HG03097 (cell line): Measurements from ENCODE around the gene CCL4.
A peak's percentile ranks its signal among the peaks of the same experiment; 100 is the strongest.
"Not testable (repeated sequence)": the region's sequence is repeated elsewhere in the genome, so short reads cannot be mapped to it uniquely, and the experiment has no call there.

Source experiments
- ATAC-seq: cut with Tn5 transposase; IDR thresholded peaks from one replicate; pipeline ENCODE4 v1.9.1; 2021; ENCODE audit not compliant: unreplicated experiment, low FRiP score

Gene CCL4

GRCh38 chr17:36103401-36103975 is at the start of gene CCL4:
Gene CCL4 (plus strand): TSS chr17:36103827. CDS start chr17:36103906, 79 bp downstream.
- peak; percentile 63 for ATAC-seq

GRCh38 chr17:36055171-36055570 is 48.5 kb upstream of the CCL4 start:
- ATAC-seq = no peak

GRCh38 chr17:36055921-36056520 is 47.6 kb upstream of the CCL4 start:
- no peak for ATAC-seq

- ATAC-seq = no peak
Measured at GRCh38 chr17:36057911-36058310, 45.7 kb upstream of the CCL4 start.

DNA sequence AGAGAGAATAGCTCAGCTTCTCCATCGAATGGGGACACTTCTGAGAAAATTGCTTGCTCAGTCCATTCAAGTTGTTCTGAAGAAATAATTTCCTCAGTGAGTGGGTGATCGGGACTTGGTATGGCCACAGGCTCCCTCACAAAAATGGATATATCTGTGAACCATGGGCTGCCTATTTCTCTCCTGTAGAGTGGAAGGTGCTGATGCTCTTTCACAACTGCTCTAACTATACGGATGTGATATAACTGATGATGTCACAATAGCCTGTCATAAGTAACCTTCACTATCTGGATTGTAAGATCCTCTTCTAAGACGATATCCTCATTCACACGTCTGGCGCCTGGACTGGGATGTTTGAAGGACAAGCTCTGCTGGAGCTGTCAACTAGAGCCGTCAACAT is 44.2 kb upstream of the CCL4 start:
- ATAC-seq = no peak

DNA sequence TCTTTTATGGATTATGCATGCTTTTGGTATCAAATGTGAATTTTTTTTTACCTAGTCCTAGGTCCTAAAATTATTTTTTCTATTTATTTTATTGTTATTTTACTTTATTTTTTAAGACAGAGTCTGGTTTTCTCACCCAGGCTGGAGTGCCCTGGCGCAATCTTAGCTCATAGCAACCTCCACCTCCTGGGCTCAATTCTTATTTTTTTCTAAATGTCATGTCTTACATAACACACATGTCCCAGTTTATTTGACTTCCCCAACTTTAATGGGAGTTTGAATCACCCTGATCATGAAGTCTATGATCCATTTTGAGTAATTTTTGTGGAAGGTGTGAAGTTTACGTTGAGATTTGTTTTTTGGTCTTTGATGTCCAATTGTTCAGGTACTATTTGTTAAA is 42.8 kb upstream of the CCL4 start:
- ATAC-seq = no peak

GRCh38 chr17:36063786-36064541 is 39.7 kb upstream of the CCL4 start, which contains the start of gene CCL18:
Gene CCL18 (plus strand): TSS chr17:36064272. CDS start chr17:36064343, 71 bp downstream.
- no peak for ATAC-seq

GRCh38 chr17:36066365-36066985 is 37.2 kb upstream of the CCL4 start:
- ATAC-seq = no peak

GRCh38 chr17:36068524-36068923 is 35.1 kb upstream of the CCL4 start:
- ATAC-seq = no peak

- no peak for ATAC-seq
Measured at GRCh38 chr17:36069136-36069535, 34.5 kb upstream of the CCL4 start.

- ATAC-seq = no peak
Measured at GRCh38 chr17:36070427-36070826, 33.2 kb upstream of the CCL4 start.

- no peak for ATAC-seq
Measured at GRCh38 chr17:36071751-36072150, 31.9 kb upstream of the CCL4 start.

GRCh38 chr17:36072431-36073121 is 31.1 kb upstream of the CCL4 start:
- ATAC-seq = no peak

GRCh38 chr17:36074365-36074764 is 29.3 kb upstream of the CCL4 start:
- no peak for ATAC-seq

- peak; percentile 25 for ATAC-seq
Measured at GRCh38 chr17:36081681-36082471, 21.8 kb upstream of the CCL4 start.

DNA sequence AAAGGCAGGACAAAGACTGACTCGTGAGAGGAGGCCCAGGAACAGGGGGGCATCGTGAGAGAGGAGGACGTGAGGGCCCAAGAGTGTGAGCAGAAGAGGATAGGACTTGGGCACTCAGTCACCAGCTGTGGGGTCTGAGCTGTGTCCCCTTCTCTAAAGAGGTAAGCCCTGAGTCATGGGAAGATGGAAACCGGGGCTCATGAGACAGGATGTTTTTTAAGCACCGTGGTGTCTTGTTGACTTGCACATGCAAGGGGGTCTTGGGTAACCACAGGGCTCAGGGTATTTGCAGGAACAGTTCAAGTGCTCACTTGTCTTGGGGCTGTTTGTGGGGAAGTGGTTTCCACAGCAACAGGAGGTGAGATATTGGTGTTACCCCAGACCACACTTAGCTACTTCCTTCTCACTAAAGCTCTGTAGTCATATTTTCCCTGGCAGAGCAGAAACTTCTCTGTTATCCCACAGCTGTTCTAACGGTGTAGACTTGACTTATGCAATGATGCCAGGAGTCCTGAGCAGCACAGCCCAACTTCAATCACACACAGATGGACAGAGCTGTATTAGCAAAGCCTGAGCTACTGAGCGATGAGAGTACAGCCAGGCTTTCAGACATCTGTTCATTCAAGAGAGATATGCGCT is 21.0 kb upstream of the CCL4 start:
- peak; percentile 42 for ATAC-seq

GRCh38 chr17:36083691-36084090 is 19.9 kb upstream of the CCL4 start:
- not testable (repeated sequence) for ATAC-seq

- no peak for ATAC-seq
Measured at GRCh38 chr17:36085765-36086164, 17.9 kb upstream of the CCL4 start.

DNA sequence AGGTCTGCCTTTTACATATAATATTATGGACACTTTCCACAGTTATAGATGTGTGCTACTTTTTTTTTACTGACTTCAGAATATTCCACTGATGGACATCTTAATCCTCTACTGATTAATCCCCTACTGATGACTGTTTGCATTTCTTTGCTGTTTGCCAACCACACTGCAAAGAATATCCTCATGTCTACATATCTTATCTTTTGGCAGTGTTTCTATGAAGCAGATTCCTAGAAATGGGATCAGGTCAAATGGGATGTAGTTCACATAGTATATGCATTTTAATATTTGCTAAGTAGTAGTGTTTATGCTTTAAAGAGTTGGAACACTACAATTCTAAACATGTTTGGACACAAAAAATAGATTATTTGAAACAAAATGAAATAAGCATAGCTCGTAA is 16.8 kb upstream of the CCL4 start:
- ATAC-seq = no peak

DNA sequence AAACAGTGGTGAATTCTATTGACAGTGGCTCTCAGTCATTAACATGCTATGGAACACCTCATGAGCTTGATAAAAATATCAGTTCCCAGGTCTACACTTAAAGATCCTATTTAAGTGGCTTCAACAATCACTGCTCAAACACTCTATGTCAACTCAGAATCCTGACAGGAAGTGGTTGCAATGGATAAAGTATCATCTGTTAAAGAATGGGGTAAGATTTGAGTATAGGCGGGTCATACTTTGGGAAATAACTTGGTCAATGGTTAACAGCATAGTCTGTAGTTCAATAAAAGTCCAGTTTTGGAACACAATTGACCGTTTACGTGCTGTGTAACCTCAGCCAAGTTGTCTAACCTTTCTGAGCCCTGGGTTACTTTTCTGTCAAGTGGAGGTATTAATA is 16.2 kb upstream of the CCL4 start:
- ATAC-seq = not testable (repeated sequence)
